ENCODE results near the gene TPCN2. TPM values are rescaled to one million over a fixed set of nuclear protein-coding genes. Genes with fewer than 3 reads are reported as not detected.

TPCN2 gene
- total RNA-seq, 1 donor from 2014 or later, result 7.9 TPM

GRCh38 chr11:69114811-69115523 is 66.2 kb downstream of the TPCN2 start:
- intact Hi-C loops (cut with micrococcal nuclease), result no loop called here
- DNase-seq, result peak; percentile 53
- peak; percentile 68 for ATAC-seq

GRCh38 chr11:69115586-69116560 is 67.1 kb downstream of the TPCN2 start:
- peak; percentile 90 for DNase-seq
- intact Hi-C loops (cut with micrococcal nuclease), result no loop called here
- ATAC-seq, result peak; percentile 95

GRCh38 chr11:69116671-69117070 is 67.9 kb downstream of the TPCN2 start:
- intact Hi-C loops (cut with micrococcal nuclease), result no loop called here
- DNase-seq (peak; percentile 23), ATAC-seq (no peak)

- DNase-seq, result no peak
- no peak for ATAC-seq
- intact Hi-C loops (cut with micrococcal nuclease), result no loop called here
Observed at GRCh38 chr11:69119190-69119589, 70.5 kb downstream of the TPCN2 start.

GRCh38 chr11:69120096-69120875 is 71.6 kb downstream of the TPCN2 start:
- ATAC-seq (no peak), DNase-seq (no peak)
- intact Hi-C loops (cut with micrococcal nuclease), result no loop called here

GRCh38 chr11:69121021-69121420 is 72.3 kb downstream of the TPCN2 start:
- DNase-seq (no peak), ATAC-seq (no peak)
- intact Hi-C loops (cut with micrococcal nuclease), result no loop called here

- no peak for DNase-seq
- no peak for ATAC-seq
- intact Hi-C loops (cut with micrococcal nuclease), result no loop called here
Observed at GRCh38 chr11:69121621-69122325, 73.0 kb downstream of the TPCN2 start.

- ATAC-seq, result peak; percentile 33
- intact Hi-C loops (cut with micrococcal nuclease), result no loop called here
- peak; percentile 32 for DNase-seq
Observed at GRCh38 chr11:69122326-69122629, 73.5 kb downstream of the TPCN2 start.

GRCh38 chr11:69122630-69123431 is 74.1 kb downstream of the TPCN2 start:
- intact Hi-C loops (cut with micrococcal nuclease), result no loop called here
- ATAC-seq (peak; percentile 91), DNase-seq (peak; percentile 76)

- ATAC-seq (no peak), DNase-seq (peak; percentile 24)
- intact Hi-C loops (cut with micrococcal nuclease), result no loop called here
Observed at GRCh38 chr11:69123593-69124545, 75.1 kb downstream of the TPCN2 start.

GRCh38 chr11:69125861-69126260 is 77.1 kb downstream of the TPCN2 start:
- no peak for DNase-seq
- no peak for ATAC-seq
- intact Hi-C loops (cut with micrococcal nuclease), result no loop called here

- no peak for ATAC-seq
- DNase-seq, result no peak
- intact Hi-C loops (cut with micrococcal nuclease), result no loop called here
Observed at GRCh38 chr11:69126286-69126685, 77.6 kb downstream of the TPCN2 start.

- peak; percentile 9 for ATAC-seq
- intact Hi-C loops (cut with micrococcal nuclease), result no loop called here
- peak; percentile 68 for DNase-seq
Observed at GRCh38 chr11:69127081-69127850, 78.5 kb downstream of the TPCN2 start.

GRCh38 chr11:69127884-69128283 is 79.2 kb downstream of the TPCN2 start:
- ATAC-seq, result no peak
- intact Hi-C loops (cut with micrococcal nuclease), result no loop called here
- DNase-seq, result no peak

- intact Hi-C loops (cut with micrococcal nuclease), result no loop called here
- DNase-seq (no peak), ATAC-seq (no peak)
Observed at GRCh38 chr11:69129053-69129452, 80.3 kb downstream of the TPCN2 start.

- intact Hi-C loops (cut with micrococcal nuclease), result no loop called here
- DNase-seq, result no peak
Observed at GRCh38 chr11:69129647-69130046, 80.9 kb downstream of the TPCN2 start.

GRCh38 chr11:69130654-69131053 is 81.9 kb downstream of the TPCN2 start:
- DNase-seq (no peak), ATAC-seq (no peak)
- intact Hi-C loops (cut with micrococcal nuclease), result no loop called here

More at GRCh38 chr11:69129647-69130046, 80.9 kb downstream of the TPCN2 start:
- ATAC-seq, result no peak
